PC-3 (cell line): ENCODE measurements around the gene PDLIM7. TPM values are rescaled to one million over a fixed set of nuclear protein-coding genes. Genes with fewer than 3 reads are reported as not detected.

Source experiments
- ATAC-seq: fragments of 200-7000 bp; cut with Tn5 transposase; 2 replicates; pipeline ENCODE4 v1.9.1; 2020; ENCODE audit warnings: mild to moderate bottlenecking, moderate library complexity
- BruUV-seq: library from RNA; stranded (reverse); fragments of 400-500 nt; replicated peaks from 2 replicates; lab custom pipeline; 2021; lab: Mats Ljungman, UMichigan
- CTCF ChIA-PET: fragments of 300-600 bp; sonication (Branson Sonifier 250); formaldehyde crosslinking; loops from one replicate; lab custom pipeline; 2022; ENCODE audit warnings: antibody characterized with exemption; lab: Charles Lee
- POLR2A ChIA-PET: fragments of 300-600 bp; sonication (Branson Sonifier 250); formaldehyde crosslinking; loops from one replicate; lab custom pipeline; 2022; ENCODE audit warnings: antibody characterized with exemption; ENCODE audit not compliant: unreplicated experiment; lab: Charles Lee
- DNase-seq: peaks from one replicate; pipeline ENCODE4 v3.0.0-alpha.2; 2015
- H2AFZ ChIP-seq: fragments of 300-600 bp; sonication (generic); 2 replicates; pipeline ENCODE4 v1.6.0; 2016; ENCODE audit warnings: antibody characterized with exemption, low read length
- H3F3A ChIP-seq: fragments of 300-600 bp; sonication (generic); one replicate; pipeline ENCODE4 v1.6.0; 2017; ENCODE audit warnings: antibody characterized with exemption, low read length, control low read depth, mild to moderate bottlenecking; ENCODE audit not compliant: unreplicated experiment
- H3K27ac ChIP-seq: fragments of 300-600 bp; sonication (generic); 2 replicates; pipeline ENCODE4 v1.5.1; 2016; ENCODE audit warnings: mild to moderate bottlenecking, low read length
- H3K27me3 ChIP-seq: fragments of 300-600 bp; sonication (generic); 2 replicates; pipeline ENCODE4 v1.6.1; 2016; ENCODE audit warnings: low read length, mixed read lengths
- H3K36me3 ChIP-seq: fragments of 300-600 bp; sonication (generic); 2 replicates; pipeline ENCODE4 v1.6.1; 2016; ENCODE audit warnings: low read depth, mixed run types, low read length, mixed read lengths
- H3K4me1 ChIP-seq: fragments of 300-600 bp; sonication (generic); 2 replicates; pipeline ENCODE4 v1.5.1; 2016; ENCODE audit warnings: low read length; ENCODE audit not compliant: insufficient read depth
- H3K4me2 ChIP-seq: fragments of 300-600 bp; sonication (generic); 2 replicates; pipeline ENCODE4 v1.6.0; 2016; ENCODE audit warnings: low read length
- H3K4me3 ChIP-seq: fragments of 300-600 bp; sonication (generic); 2 replicates; pipeline ENCODE4 v1.5.1; 2016; ENCODE audit warnings: mild to moderate bottlenecking, low read length, mixed read lengths
- H3K79me2 ChIP-seq: fragments of 300-600 bp; sonication (generic); 2 replicates; pipeline ENCODE4 v1.6.1; 2017; ENCODE audit warnings: low read length, mixed read lengths
- H3K9ac ChIP-seq: fragments of 300-600 bp; sonication (generic); 2 replicates; pipeline ENCODE4 v1.6.0; 2016; ENCODE audit warnings: mild to moderate bottlenecking, low read length
- H3K9me2 ChIP-seq: fragments of 300-600 bp; sonication (generic); replicated peaks from 2 replicates; pipeline ENCODE4 v1.6.1; 2016; ENCODE audit warnings: mixed run types, low read length, mixed read lengths
- H3K9me3 ChIP-seq: fragments of 300-600 bp; sonication (generic); 2 replicates; pipeline ENCODE4 v1.6.1; 2016; ENCODE audit warnings: low read length, mixed read lengths
- H4K20me1 ChIP-seq: fragments of 300-600 bp; sonication (generic); 2 replicates; pipeline ENCODE4 v1.6.1; 2016; ENCODE audit warnings: low read length, mixed read lengths
- EZH2 ChIP-seq: fragments of 300-600 bp; sonication (generic); IDR thresholded peaks from one replicate; pipeline ENCODE4 v1.6.1; 2017; ENCODE audit warnings: antibody characterized with exemption, mild to moderate bottlenecking, low read length; ENCODE audit not compliant: unreplicated experiment
- EZH2phosphoT487 ChIP-seq: fragments of 300-600 bp; sonication (generic); IDR thresholded peaks from 2 replicates; pipeline ENCODE4 v1.6.1; 2018; ENCODE audit warnings: mild to moderate bottlenecking, antibody characterized with exemption, low read length, borderline replicate concordance
- intact Hi-C: fragments of 100-400 bp; cut with micrococcal nuclease; formaldehyde crosslinking; loops from 2 replicates; pipeline ENCODE4 v1.9.0; 2023
- total RNA-seq: library from RNA; depleted of rRNA; stranded (reverse); fragments of >200 nt; gene quantifications from 2 replicates; pipeline ENCODE4 v1.2.3, GENCODE V29; 2014
- TF ChIP-seq, protein P1 (sequence below): fragments of 300-600 bp; sonication (generic); conservative IDR thresholded peaks from 2 replicates; pipeline ENCODE4 v1.5.1; 2017; ENCODE audit warnings: antibody characterized with exemption, low read depth, mild to moderate bottlenecking, low read length

The PDLIM7 gene
- total RNA-seq, 1 experiment from 2014 or later, result 159 TPM

- no peak overlapping the region for H3K4me2 ChIP-seq
- H3K9me2 ChIP-seq, result no peaks in the 10 kb centered on the region
- no peaks in the 10 kb centered on the region for H3K9me3 ChIP-seq
- no peak overlapping the region for H2AFZ ChIP-seq
- DNase-seq, result no peak
- intact Hi-C loops, result loop anchor here (1.0 to 5.0 kb wide), 4 partner anchors 47 to 390 kb away; no protein-coding TSS in a partner anchor
- no peak for ATAC-seq
- BruUV-seq, result no TSS peak
- TF ChIP-seq, protein P1, sequence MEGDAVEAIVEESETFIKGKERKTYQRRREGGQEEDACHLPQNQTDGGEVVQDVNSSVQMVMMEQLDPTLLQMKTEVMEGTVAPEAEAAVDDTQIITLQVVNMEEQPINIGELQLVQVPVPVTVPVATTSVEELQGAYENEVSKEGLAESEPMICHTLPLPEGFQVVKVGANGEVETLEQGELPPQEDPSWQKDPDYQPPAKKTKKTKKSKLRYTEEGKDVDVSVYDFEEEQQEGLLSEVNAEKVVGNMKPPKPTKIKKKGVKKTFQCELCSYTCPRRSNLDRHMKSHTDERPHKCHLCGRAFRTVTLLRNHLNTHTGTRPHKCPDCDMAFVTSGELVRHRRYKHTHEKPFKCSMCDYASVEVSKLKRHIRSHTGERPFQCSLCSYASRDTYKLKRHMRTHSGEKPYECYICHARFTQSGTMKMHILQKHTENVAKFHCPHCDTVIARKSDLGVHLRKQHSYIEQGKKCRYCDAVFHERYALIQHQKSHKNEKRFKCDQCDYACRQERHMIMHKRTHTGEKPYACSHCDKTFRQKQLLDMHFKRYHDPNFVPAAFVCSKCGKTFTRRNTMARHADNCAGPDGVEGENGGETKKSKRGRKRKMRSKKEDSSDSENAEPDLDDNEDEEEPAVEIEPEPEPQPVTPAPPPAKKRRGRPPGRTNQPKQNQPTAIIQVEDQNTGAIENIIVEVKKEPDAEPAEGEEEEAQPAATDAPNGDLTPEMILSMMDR, result no peak
- no peak for TF ChIP-seq EZH2phosphoT487
- no peak for TF ChIP-seq EZH2
- H3K27me3 ChIP-seq, result no peaks in the 10 kb centered on the region
- peaks cover 5% of the 10 kb centered on the region; the same call in 1 of the 2 replicates for H3K4me1 ChIP-seq
- H3K79me2 ChIP-seq, result peaks cover 2% of the 10 kb centered on the region; the same call in 1 of the 2 replicates
- CTCF ChIA-PET, result interaction anchor here (0.7 kb wide), 1 partner anchor 112 kb away, joined by 4 read pairs; no protein-coding TSS in a partner anchor
- H3K4me3 ChIP-seq, result no peak overlapping the region
- H3K36me3 ChIP-seq, result no peaks in the 10 kb centered on the region
- no peak overlapping the region for H3K9ac ChIP-seq
- H3K27ac ChIP-seq, result no peak overlapping the region
- no peaks in the 10 kb centered on the region for H4K20me1 ChIP-seq
- POLR2A ChIA-PET, result no interaction called here
- no peaks in the 10 kb centered on the region for H3F3A ChIP-seq
Measured at GRCh38 chr5:177501874-177502678, 4.7 kb upstream of the PDLIM7 start.

GRCh38 chr5:177500685-177501522 lies 3.5 kb upstream of the PDLIM7 start:
- ChIA-PET POLR2A (no interaction called here), CTCF (interaction anchor here (0.6 kb wide), 1 partner anchor 110 kb away, joined by 4 read pairs; no protein-coding TSS in a partner anchor)

More at GRCh38 chr5:177500685-177501522, 3.5 kb upstream of the PDLIM7 start:
- Histone ChIP-seq H4K20me1 (peaks cover under 1% of the 10 kb centered on the region; the same call in 1 of the 2 replicates), H3K79me2 (peaks cover 11% of the 10 kb centered on the region), H3K27me3 (no peaks in the 10 kb centered on the region), H3K27ac (no peak overlapping the region), H3K4me3 (no peak overlapping the region), H3K9me3 (no peaks in the 10 kb centered on the region), H3K36me3 (no peaks in the 10 kb centered on the region), H2AFZ (no peak overlapping the region), H3K9ac (no peak overlapping the region), H3K9me2 (no peaks in the 10 kb centered on the region), H3K4me2 (no peak overlapping the region), H3K4me1 (peaks cover 11% of the 10 kb centered on the region), H3F3A (peaks cover under 1% of the 10 kb centered on the region)
- ATAC-seq (peak; percentile 48), DNase-seq (peak; percentile 88)
- intact Hi-C loops, result loop anchor here (1.0 to 5.0 kb wide), 4 partner anchors 46 to 389 kb away; no protein-coding TSS in a partner anchor
- no TSS peak for BruUV-seq
- no peak for TF ChIP-seq EZH2
- no peak for TF ChIP-seq EZH2phosphoT487
- TF ChIP-seq, protein P1, result peak; percentile 98
